Measurements from ENCODE around the gene C5.

GRCh38 chr9:121057821-121058220 lies 7.7 kb upstream of the C5 start:
- TF ChIP-seq CTCF (IDR thresholded peaks at IDR 0.05; ENCODE audit: low read length) (no peak), EZH2 (optimal IDR thresholded peaks at IDR 0.05; ENCODE audit: low read depth, low read length) (no peak)

Measured in MM.1S (cell line).